ENCODE results near the gene KPNA6. TPM values are rescaled to one million over a fixed set of nuclear protein-coding genes. Genes with fewer than 3 reads are reported as not detected.

KPNA6 gene
- total and polyA plus RNA-seq, 9 of the 15 experiments (the other 6 are each of a cell fraction or from before 2014, with no cell fraction given), result 20.1 to 54.6 (median 32.2) TPM

- TF ChIP-seq THRB (CRISPR knock-in tag; conservative IDR thresholded peaks at IDR 0.05) (peak; percentile 50; the same call in 1 of the 2 replicates), ARHGAP35 (IDR thresholded peaks at IDR 0.05; ENCODE audit: partially characterized antibody) (no peak), TBP (optimal IDR thresholded peaks at IDR 0.05; ENCODE audit: low read depth, low read length) (no peak), TBL1XR1 (IDR thresholded peaks at IDR 0.05; ENCODE audit: low read length in 2 of 2) (0 out of 4 replicates have a peak, but pooled peaks of 1 of the 2 experiments have one; percentile 16), PKNOX1 (IDR thresholded peaks at IDR 0.05) (peak; percentile 69; the same call in 1 of the 2 replicates), U2AF1 (optimal IDR thresholded peaks at IDR 0.05; ENCODE audit: low read depth, low read length) (no peak), MECOM (CRISPR knock-in tag; IDR thresholded peaks at IDR 0.05) (no peak), TAF1 (IDR thresholded peaks at IDR 0.05; ENCODE audit: control insufficient read depth, extremely low read depth, insufficient read depth, low read length, severe bottlenecking) (peak; percentile 2), ZNF282 (CRISPR knock-in tag; IDR thresholded peaks at IDR 0.05) (no peak), IRF9 (tag; IDR thresholded peaks at IDR 0.05) (no peak), E2F5 (CRISPR knock-in tag; IDR thresholded peaks at IDR 0.05) (no peak), ZKSCAN8 (CRISPR knock-in tag; IDR thresholded peaks at IDR 0.05) (no peak), BRCA1 (IDR thresholded peaks at IDR 0.05) (no peak), BRCA1 (CRISPR knock-in tag; IDR thresholded peaks at IDR 0.05) (no peak), HNRNPL (IDR thresholded peaks at IDR 0.05; ENCODE audit: low read depth, low read length) (no peak), ZNF77 (CRISPR knock-in tag; IDR thresholded peaks at IDR 0.05) (no peak), SETDB1 (IDR thresholded peaks at IDR 0.05; ENCODE audit: low read length) (no peak), CTCF (IDR thresholded peaks at IDR 0.05 in 2 of 3, conservative IDR thresholded peaks at IDR 0.05 in 1 of 3; ENCODE audit: insufficient read depth in 2 of 3, low read depth in 1 of 3, low read length in 3 of 3) (peak; percentile 43 to 59 (median 46); a peak in 4 of 6 replicates), ZBTB7A (IDR thresholded peaks at IDR 0.05; ENCODE audit: borderline replicate concordance, control insufficient read depth, low read depth, low read length) (peak; percentile 88), CSDE1 (IDR thresholded peaks at IDR 0.05) (no peak)
Measured at GRCh38 chr1:32073299-32074229, 34.3 kb upstream of the KPNA6 start (continued).
